HG03558 (cell line): Measurements from ENCODE around the gene CBARP.

Experiments
- ATAC-seq: cut with Tn5 transposase; IDR thresholded peaks from one replicate; pipeline ENCODE4 v1.9.1; 2021; ENCODE audit warnings: moderate number of reproducible peaks; ENCODE audit not compliant: unreplicated experiment; ENCODE audit errors: extremely low read depth

CBARP gene

DNA sequence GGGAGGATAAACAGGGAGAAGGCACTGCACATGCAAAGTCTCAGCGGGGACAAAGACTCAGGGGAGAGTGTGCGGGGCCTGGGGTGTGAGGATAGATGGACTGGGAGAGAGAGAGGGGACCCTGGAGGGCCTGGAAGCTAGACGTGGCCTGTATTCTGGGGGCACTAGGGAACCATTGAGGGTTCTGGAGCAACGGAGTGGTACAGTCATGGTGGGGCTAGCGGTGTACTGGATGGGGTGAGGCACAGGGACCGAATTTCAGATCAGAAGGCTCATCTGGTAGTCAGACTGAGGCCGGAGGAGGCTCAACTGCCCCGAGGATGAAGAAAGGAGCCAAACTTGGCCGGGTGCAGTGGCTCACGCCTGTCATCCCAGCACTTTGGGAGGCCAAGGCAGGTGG is 55.7 kb downstream of the CBARP start:
- ATAC-seq = no peak

DNA sequence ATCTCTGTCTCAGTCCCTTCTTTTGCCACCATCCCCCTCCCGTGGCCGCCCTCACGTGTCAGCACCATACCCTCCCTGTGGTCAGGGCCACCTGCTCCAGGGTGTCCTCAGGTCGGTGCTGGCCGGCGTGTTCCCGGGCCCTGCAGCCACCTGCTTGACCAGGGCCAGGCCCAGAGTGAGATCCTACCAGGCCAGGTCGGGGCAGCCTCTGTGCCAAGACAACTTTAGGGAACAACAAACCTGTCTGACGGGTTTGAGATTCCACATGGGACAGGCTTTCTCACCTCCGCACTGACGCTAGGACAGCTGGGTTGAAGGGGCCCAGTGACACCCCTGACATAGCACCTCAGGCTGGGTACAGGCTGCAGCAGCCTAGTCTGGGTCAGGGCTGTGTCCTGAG is 56.2 kb downstream of the CBARP start:
- ATAC-seq = no peak
